Naive thymus-derived CD8-positive, alpha-beta T cell (primary cell): Measurements from ENCODE around the gene KCNQ4. TPM values are rescaled to one million over a fixed set of nuclear protein-coding genes. Genes with fewer than 3 reads are reported as not detected.
A peak's percentile ranks its signal among the peaks of the same experiment; 100 is the strongest.

Experiments used
- ATAC-seq, 2 donors: fragments of 150-1000 bp; cut with Tn5 transposase in 1 of 2; sonication (Bioruptor Pico), chemical (Tn5 transposase) in 1 of 2; 1 replicate in 1 of 2; 2 replicates in 1 of 2; pipeline ENCODE4 v1.10.0; 2021; ENCODE audit warnings: mild to moderate bottlenecking in 2 of 2, moderate library complexity in 2 of 2
- POLR2A ChIA-PET: fragments of 350-600 bp; sonication (Branson Sonifier 250); formaldehyde crosslinking; loops from one replicate; lab custom pipeline; 2021; ENCODE audit warnings: antibody characterized with exemption; lab: Charles Lee
- DNase-seq, 10 donors: peaks; one replicate each; pipeline versions ENCODE4 v3.0.0 to v3.0.0-alpha.2; 2020 to 2022
- H3K27ac Mint-ChIP-seq, 10 donors: one replicate each; pipeline ENCODE4 v1.8.0; 2020 to 2022; ENCODE audit warnings: mild to moderate bottlenecking in 10 of 10, mixed read lengths in 10 of 10, moderate library complexity in 4 of 10, inconsistent platforms in 1 of 10
- H3K27me3 Mint-ChIP-seq, 5 donors: one replicate each; pipeline ENCODE4 v1.8.0; 2021 to 2022; ENCODE audit warnings: mixed read lengths in 5 of 5
- H3K36me3 Mint-ChIP-seq, 3 donors: one replicate each; pipeline ENCODE4 v1.8.0; 2020 to 2022; ENCODE audit warnings: mixed read lengths in 3 of 3, mild to moderate bottlenecking in 2 of 3, inconsistent platforms in 1 of 3
- H3K4me1 Mint-ChIP-seq, 4 donors: one replicate each; pipeline ENCODE4 v1.8.0; 2021 to 2022; ENCODE audit warnings: mixed read lengths in 4 of 4
- H3K4me3 Mint-ChIP-seq, 10 donors: one replicate each; pipeline ENCODE4 v1.8.0; 2020 to 2022; ENCODE audit warnings: mild to moderate bottlenecking in 10 of 10, mixed read lengths in 10 of 10, moderate library complexity in 6 of 10, inconsistent platforms in 1 of 10
- H3K9me3 Mint-ChIP-seq, 9 donors: one replicate each; pipeline ENCODE4 v1.8.0; 2020 to 2022; ENCODE audit warnings: mixed read lengths in 9 of 9, mild to moderate bottlenecking in 3 of 9, inconsistent platforms in 1 of 9, moderate library complexity in 1 of 9
- microRNA-seq: library from miRNA; unstranded; fragments of <30 nt; microRNA quantifications from one replicate; pipeline ENCODE4 v1.2.0, GENCODE V29; 2022; ENCODE audit warnings: borderline microRNAs expressed
- polyA plus RNA-seq, 3 donors: library from polyadenylated mRNA; unstranded; fragments of 300-500 nt; fragmentation: Illumina TruSeq; gene quantifications; one replicate each; pipeline ENCODE4 v1.2.3, GENCODE V29; 2021
- total RNA-seq, 8 experiments: library from RNA in 2 of 8; stranded (reverse) in 2 of 8; gene quantifications; one replicate each; pipeline ENCODE4 v1.2.3 and lab custom pipeline; 2021 to 2026

The KCNQ4 gene
- total and polyA plus RNA-seq, 5 experiments from 2014 or later = 0.08 to 0.25 (median 0.17) TPM

DNA sequence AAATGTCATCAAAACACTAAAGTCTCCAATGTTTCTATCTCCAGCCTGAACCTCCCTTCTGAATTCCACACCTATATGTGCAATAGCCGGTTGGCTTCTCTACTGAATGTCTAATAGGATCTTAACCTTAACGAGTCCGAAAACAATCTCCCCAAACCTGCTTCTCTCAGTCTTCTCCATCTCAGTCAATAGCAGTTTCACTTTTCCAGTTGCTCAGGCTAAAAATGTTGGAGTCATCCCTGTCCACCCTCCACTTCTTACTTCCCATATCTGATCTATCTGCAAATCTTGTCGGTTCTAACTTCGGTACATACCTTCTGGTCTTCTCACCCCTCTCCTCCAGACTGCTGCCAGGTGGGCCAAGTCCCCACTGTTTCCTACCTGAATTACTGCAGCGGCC lies 104.1 kb downstream of the KCNQ4 start:
- no peak for ATAC-seq
- Mint-ChIP-seq H3K27ac (no peak overlapping the region), H3K9me3 (peaks cover 0 to 6% (median under 1%) of the 10 kb centered on the region in 9 donors), H3K27me3 (peaks cover 26 to 62% (median 42%) of the 10 kb centered on the region in 5 donors), H3K4me3 (no peak overlapping the region), H3K36me3 (peaks cover 0 to 3% (median 0%) of the 10 kb centered on the region in 3 donors), H3K4me1 (peaks cover 4 to 7% (median 4%) of the 10 kb centered on the region in 4 donors)
- POLR2A ChIA-PET = no interaction called here
- no peak for DNase-seq

Small RNA genes within 50 kb of the gene (microRNA-seq; reads per million reads assigned to microRNA genes)
- gene MIR30C1 (21.6 reads per million, percentile 43 among the genes with 10 or more reads in this experiment), gene MIR30E (10,301 reads per million, percentile 95 among the genes with 10 or more reads in this experiment)

Other genes starting within 250 kb of the KCNQ4 start
- gene RIMS3, start 118.1 kb upstream of the KCNQ4 start, total RNA-seq = 1 to 10 TPM; 1.2 to 2.0 TPM
- 1 to 10 TPM in 2 of 3 donors, under 1 TPM in 1; 0.76 to 1.5 (median 1.0) TPM for gene RIMS3, start 118.1 kb upstream of the KCNQ4 start, polyA plus RNA-seq
- gene NFYC, start 92.1 kb upstream of the KCNQ4 start, total RNA-seq = 10 to 100 TPM; 65.8 to 67.2 TPM
- gene NFYC, start 92.1 kb upstream of the KCNQ4 start, polyA plus RNA-seq = 10 to 100 TPM; 32.5 to 46.9 (median 33.3) TPM
- gene CITED4, start 78.6 kb downstream of the KCNQ4 start, total RNA-seq = 10 to 100 TPM; 24.3 to 24.5 TPM
- gene CITED4, start 78.6 kb downstream of the KCNQ4 start, polyA plus RNA-seq = 10 to 100 TPM; 24.5 to 45.4 (median 27.4) TPM
- 10 to 100 TPM; 22.5 to 25.6 TPM for gene CTPS1, start 195.9 kb downstream of the KCNQ4 start, total RNA-seq
- gene CTPS1, start 195.9 kb downstream of the KCNQ4 start, polyA plus RNA-seq = 10 to 100 TPM; 12.7 to 21.3 (median 19.0) TPM
- under 1 TPM; 0.47 to 0.65 TPM for gene SLFNL1, start 237.9 kb downstream of the KCNQ4 start, total RNA-seq
- under 1 TPM; 0.12 to 0.49 (median 0.21) TPM for gene SLFNL1, start 237.9 kb downstream of the KCNQ4 start, polyA plus RNA-seq